BJ (cell line): Measurements from ENCODE around the gene EPO. TPM values are rescaled to one million over a fixed set of nuclear protein-coding genes. Genes with fewer than 3 reads are reported as not detected.

Source experiments
- CTCF ChIA-PET: fragments of 350-600 bp; formaldehyde crosslinking; extraction: SDS; loops from one replicate; lab custom pipeline; 2021; ENCODE audit warnings: antibody characterized with exemption, inconsistent platforms; lab: Yijun Ruan, JAX
- POLR2A ChIA-PET: fragments of 300-600 bp; sonication (Branson Sonifier 250); formaldehyde crosslinking; extraction: SDS; loops from one replicate; lab custom pipeline; 2021; ENCODE audit warnings: antibody characterized with exemption; lab: Charles Lee
- DNase-seq: peaks from one replicate; pipeline ENCODE4 v3.0.0-alpha.2; 2011; ENCODE audit warnings: low read depth
- H3K27me3 ChIP-seq: 2 replicates; pipeline ENCODE4 v1.6.0; 2011; ENCODE audit warnings: low read length; ENCODE audit not compliant: control insufficient read depth, insufficient read depth
- H3K36me3 ChIP-seq: 2 replicates; pipeline ENCODE4 v1.5.1; 2011; ENCODE audit warnings: low read length; ENCODE audit not compliant: control insufficient read depth, insufficient read depth
- H3K4me3 ChIP-seq: 2 replicates; pipeline ENCODE4 v1.5.1; 2011; ENCODE audit warnings: low read depth, mild to moderate bottlenecking, control low read depth, low read length
- CTCF ChIP-seq: IDR thresholded peaks from 2 replicates; pipeline ENCODE4 v1.5.1; 2011; ENCODE audit warnings: low read depth, mild to moderate bottlenecking, control low read depth, inconsistent platforms, low read length, moderate library complexity; ENCODE audit not compliant: insufficient read depth
- polyA plus RNA-seq: library from polyadenylated mRNA; depleted of rRNA; stranded (reverse); fragments of >200 nt; gene quantifications from 2 replicates; pipeline ENCODE4 v1.2.3, GENCODE V29; 2011

The EPO gene
- polyA plus RNA-seq, 1 experiment: not detected

- POLR2A ChIA-PET: no interaction called here
- Histone ChIP-seq H3K27me3 (no peaks in the 10 kb centered on the region), H3K4me3 (no peak overlapping the region), H3K36me3 (peaks cover 53% of the 10 kb centered on the region)
- no peak for DNase-seq
- CTCF ChIA-PET: interaction anchor here (9.0 kb wide), 1 partner anchor 124 kb away, joined by 162 read pairs; no protein-coding TSS in a partner anchor
- TF ChIP-seq CTCF: no peak
Observed at GRCh38 chr7:100686822-100687211, 33.5 kb upstream of the EPO start.

- ChIA-PET POLR2A (interaction anchor here (0.5 kb wide), 1 partner anchor 30 kb away, joined by 5 read pairs; no protein-coding TSS in a partner anchor), CTCF (interaction anchor here (9.0 to 10.3 kb wide), 2 partner anchors 18 to 125 kb away, joined by 84 to 162 read pairs; partner anchors contain the start of gene POP7)
- DNase-seq: no peak
Observed at GRCh38 chr7:100687261-100687660, 33.0 kb upstream of the EPO start.

GRCh38 chr7:100687751-100688300 is 32.4 kb upstream of the EPO start:
- no peak for TF ChIP-seq CTCF
- POLR2A ChIA-PET: interaction anchor here (0.5 kb wide), 1 partner anchor 30 kb away, joined by 5 read pairs; no protein-coding TSS in a partner anchor
- CTCF ChIA-PET: interaction anchor here (7.1 to 10.3 kb wide), 3 partner anchors 7 to 125 kb away, joined by 84 to 162 read pairs (median 110); partner anchors contain the start of gene POP7

More at GRCh38 chr7:100687261-100687660, 33.0 kb upstream of the EPO start:
- no peak for TF ChIP-seq CTCF
- Histone ChIP-seq H3K36me3 (peaks cover 51% of the 10 kb centered on the region), H3K27me3 (no peaks in the 10 kb centered on the region), H3K4me3 (no peak overlapping the region)

GRCh38 chr7:100688326-100688860 is 31.9 kb upstream of the EPO start:
- H3K27me3 ChIP-seq: no peaks in the 10 kb centered on the region
- H3K36me3 ChIP-seq: peaks cover 43% of the 10 kb centered on the region
- no peak for DNase-seq
- ChIA-PET POLR2A (no interaction called here), CTCF (interaction anchor here (5.2 to 10.3 kb wide), 5 partner anchors 8 to 163 kb away, joined by 23 to 162 read pairs (median 84); partner anchors contain the start of genes FBXO24, LRCH4, POP7 and SLC12A9)
- TF ChIP-seq CTCF: no peak
- H3K4me3 ChIP-seq: no peak overlapping the region

More at GRCh38 chr7:100687751-100688300, 32.4 kb upstream of the EPO start:
- Histone ChIP-seq H3K27me3 (no peaks in the 10 kb centered on the region), H3K4me3 (no peak overlapping the region), H3K36me3 (peaks cover 47% of the 10 kb centered on the region)
- no peak for DNase-seq
